ENCODE measurements around the gene SENP7. TPM values are rescaled to one million over a fixed set of nuclear protein-coding genes. Genes with fewer than 3 reads are reported as not detected.
A peak's percentile ranks its signal among the peaks of the same experiment; 100 is the strongest.

The SENP7 gene
- total RNA-seq, 2 experiments from 2014 or later: 16.1 to 16.8 TPM

- peak; percentile 45 for DNase-seq
- CTCF ChIA-PET: no interaction called here
- Mint-ChIP-seq H3K4me1 (ENCODE audit: low read depth) (peaks cover 47% of the 10 kb centered on the region), H3K27ac (peak overlapping the region; percentile 5), H3K36me3 (ENCODE audit: low read depth) (peaks cover 13% of the 10 kb centered on the region), H3K9me3 (peaks cover 15% of the 10 kb centered on the region), H3K27me3 (ENCODE audit: low read depth) (no peaks in the 10 kb centered on the region), H3K4me3 (no peak overlapping the region)
- intact Hi-C loops (cut with micrococcal nuclease): no loop called here
Observed at GRCh38 chr3:101423984-101424888, 88.8 kb downstream of the SENP7 start.

GRCh38 chr3:101418851-101419250 lies 94.2 kb downstream of the SENP7 start:
- H3K27me3 Mint-ChIP-seq (ENCODE audit: low read depth): no peaks in the 10 kb centered on the region
- H3K4me1 Mint-ChIP-seq (ENCODE audit: low read depth): peaks cover 46% of the 10 kb centered on the region
- H3K27ac Mint-ChIP-seq: no peak overlapping the region
- no peak overlapping the region for H3K4me3 Mint-ChIP-seq
- intact Hi-C loops (cut with micrococcal nuclease): loop anchor here (5.0 kb wide), 1 partner anchor 1332 kb away; no protein-coding TSS in a partner anchor
- CTCF ChIA-PET: interaction anchor here (1.2 kb wide), 1 partner anchor 13 kb away, joined by 3 read pairs; no protein-coding TSS in a partner anchor
- H3K9me3 Mint-ChIP-seq: peaks cover 2% of the 10 kb centered on the region
- no peak for DNase-seq
- peaks cover 5% of the 10 kb centered on the region for H3K36me3 Mint-ChIP-seq (ENCODE audit: low read depth)

- Mint-ChIP-seq H3K27me3 (ENCODE audit: low read depth) (no peaks in the 10 kb centered on the region), H3K36me3 (ENCODE audit: low read depth) (peaks cover 20% of the 10 kb centered on the region), H3K4me3 (no peak overlapping the region), H3K9me3 (peaks cover 13% of the 10 kb centered on the region), H3K4me1 (ENCODE audit: low read depth) (peaks cover 34% of the 10 kb centered on the region), H3K27ac (no peak overlapping the region)
- CTCF ChIA-PET: interaction anchor here (1.0 kb wide), 1 partner anchor 12 kb away, joined by 4 read pairs; no protein-coding TSS in a partner anchor
- no peak for DNase-seq
- intact Hi-C loops (cut with micrococcal nuclease): no loop called here
Observed at GRCh38 chr3:101414121-101414520, 98.9 kb downstream of the SENP7 start.

- Mint-ChIP-seq H3K27me3 (ENCODE audit: low read depth) (no peaks in the 10 kb centered on the region), H3K36me3 (ENCODE audit: low read depth) (peaks cover 25% of the 10 kb centered on the region), H3K9me3 (peaks cover 17% of the 10 kb centered on the region), H3K4me1 (ENCODE audit: low read depth) (peaks cover 33% of the 10 kb centered on the region), H3K27ac (no peak overlapping the region), H3K4me3 (no peak overlapping the region)
- CTCF ChIA-PET: interaction anchor here (1.0 kb wide), 1 partner anchor 12 kb away, joined by 4 read pairs; no protein-coding TSS in a partner anchor
- intact Hi-C loops (cut with micrococcal nuclease): no loop called here
- no peak for DNase-seq
Observed at GRCh38 chr3:101413656-101414055, 99.4 kb downstream of the SENP7 start.

GRCh38 chr3:101391413-101391950 lies 121.5 kb downstream of the SENP7 start:
- Mint-ChIP-seq H3K4me1 (ENCODE audit: low read depth) (peaks cover 30% of the 10 kb centered on the region), H3K36me3 (ENCODE audit: low read depth) (peaks cover 37% of the 10 kb centered on the region), H3K27me3 (ENCODE audit: low read depth) (no peaks in the 10 kb centered on the region)

GRCh38 chr3:101388706-101389105 lies 124.3 kb downstream of the SENP7 start:
- peaks cover 32% of the 10 kb centered on the region for H3K36me3 Mint-ChIP-seq (ENCODE audit: low read depth)
- CTCF ChIA-PET: interaction anchor here (0.7 kb wide), 1 partner anchor 219 kb away, joined by 3 read pairs; no protein-coding TSS in a partner anchor
- H3K27ac Mint-ChIP-seq: no peak overlapping the region
- H3K4me3 Mint-ChIP-seq: no peak overlapping the region
- peaks cover 21% of the 10 kb centered on the region for H3K9me3 Mint-ChIP-seq
- H3K27me3 Mint-ChIP-seq (ENCODE audit: low read depth): no peaks in the 10 kb centered on the region
- peaks cover 41% of the 10 kb centered on the region for H3K4me1 Mint-ChIP-seq (ENCODE audit: low read depth)
- intact Hi-C loops (cut with micrococcal nuclease): loop anchor here (10.0 kb wide), 2 partner anchors 674 to 924 kb away; no protein-coding TSS in a partner anchor
- no peak for DNase-seq

More at GRCh38 chr3:101391413-101391950, 121.5 kb downstream of the SENP7 start:
- Mint-ChIP-seq H3K4me3 (no peak overlapping the region), H3K9me3 (peaks cover 27% of the 10 kb centered on the region), H3K27ac (no peak overlapping the region)
- intact Hi-C loops (cut with micrococcal nuclease): loop anchor here (2.0 kb wide), 1 partner anchor 75 kb away; no protein-coding TSS in a partner anchor
- CTCF ChIA-PET: no interaction called here
- DNase-seq: no peak

- Mint-ChIP-seq H3K27ac (no peak overlapping the region), H3K36me3 (ENCODE audit: low read depth) (peaks cover 23% of the 10 kb centered on the region), H3K4me3 (no peak overlapping the region), H3K27me3 (ENCODE audit: low read depth) (no peaks in the 10 kb centered on the region), H3K9me3 (peaks cover 14% of the 10 kb centered on the region), H3K4me1 (ENCODE audit: low read depth) (peaks cover 41% of the 10 kb centered on the region)
- DNase-seq: no peak
- intact Hi-C loops (cut with micrococcal nuclease): loop anchor here (10.0 kb wide), 2 partner anchors 673 to 923 kb away; no protein-coding TSS in a partner anchor
- CTCF ChIA-PET: no interaction called here
Observed at GRCh38 chr3:101387351-101387750, 125.7 kb downstream of the SENP7 start.

- H3K36me3 Mint-ChIP-seq (ENCODE audit: low read depth): peaks cover 11% of the 10 kb centered on the region
- no peak overlapping the region for H3K27ac Mint-ChIP-seq
- peaks cover 42% of the 10 kb centered on the region for H3K4me1 Mint-ChIP-seq (ENCODE audit: low read depth)
- no peak for DNase-seq
- H3K27me3 Mint-ChIP-seq (ENCODE audit: low read depth): no peaks in the 10 kb centered on the region
- CTCF ChIA-PET: interaction anchor here (1.0 to 1.1 kb wide), 2 partner anchors 8 to 314 kb away, joined by 3 to 4 read pairs; no protein-coding TSS in a partner anchor
- H3K4me3 Mint-ChIP-seq: no peak overlapping the region
- H3K9me3 Mint-ChIP-seq: peaks cover 4% of the 10 kb centered on the region
- intact Hi-C loops (cut with micrococcal nuclease): loop anchor here (5.0 to 10.0 kb wide), 4 partner anchors 647 to 1067 kb away; no protein-coding TSS in a partner anchor
Observed at GRCh38 chr3:101384426-101384825, 128.6 kb downstream of the SENP7 start.

GRCh38 chr3:101383656-101384055 lies 129.4 kb downstream of the SENP7 start:
- CTCF ChIA-PET: interaction anchor here (1.0 to 1.1 kb wide), 2 partner anchors 9 to 313 kb away, joined by 3 to 4 read pairs; no protein-coding TSS in a partner anchor
- Mint-ChIP-seq H3K27ac (no peak overlapping the region), H3K4me3 (no peak overlapping the region), H3K4me1 (ENCODE audit: low read depth) (peaks cover 47% of the 10 kb centered on the region), H3K36me3 (ENCODE audit: low read depth) (peaks cover 10% of the 10 kb centered on the region), H3K27me3 (ENCODE audit: low read depth) (no peaks in the 10 kb centered on the region), H3K9me3 (no peaks in the 10 kb centered on the region)
- intact Hi-C loops (cut with micrococcal nuclease): loop anchor here (5.0 to 10.0 kb wide), 4 partner anchors 646 to 1066 kb away; no protein-coding TSS in a partner anchor
- DNase-seq: no peak

GRCh38 chr3:101383156-101383575 lies 129.8 kb downstream of the SENP7 start:
- DNase-seq: no peak
- Mint-ChIP-seq H3K4me1 (ENCODE audit: low read depth) (peaks cover 51% of the 10 kb centered on the region), H3K9me3 (no peaks in the 10 kb centered on the region), H3K4me3 (no peak overlapping the region), H3K36me3 (ENCODE audit: low read depth) (peaks cover 13% of the 10 kb centered on the region), H3K27ac (no peak overlapping the region), H3K27me3 (ENCODE audit: low read depth) (no peaks in the 10 kb centered on the region)
- intact Hi-C loops (cut with micrococcal nuclease): loop anchor here (5.0 to 10.0 kb wide), 4 partner anchors 646 to 1066 kb away; no protein-coding TSS in a partner anchor
- CTCF ChIA-PET: interaction anchor here (0.6 kb wide), 1 partner anchor 23 kb away, joined by 3 read pairs; no protein-coding TSS in a partner anchor

GRCh38 chr3:101381809-101382208 lies 131.2 kb downstream of the SENP7 start:
- intact Hi-C loops (cut with micrococcal nuclease): loop anchor here (1.0 to 10.0 kb wide), 10 partner anchors 171 to 1065 kb away; no protein-coding TSS in a partner anchor
- CTCF ChIA-PET: interaction anchor here (0.6 to 1.9 kb wide), 8 partner anchors 33 to 584 kb away, joined by 3 to 10 read pairs (median 3); no protein-coding TSS in a partner anchor
- Mint-ChIP-seq H3K27me3 (ENCODE audit: low read depth) (no peaks in the 10 kb centered on the region), H3K9me3 (no peaks in the 10 kb centered on the region), H3K4me3 (no peak overlapping the region), H3K27ac (no peak overlapping the region), H3K4me1 (ENCODE audit: low read depth) (peaks cover 59% of the 10 kb centered on the region), H3K36me3 (ENCODE audit: low read depth) (peaks cover 12% of the 10 kb centered on the region)
- DNase-seq: no peak

Measured in activated naive CD4-positive, alpha-beta T cell treated with anti-CD3 and anti-CD28 coated beads for 36 hours (primary cell).